Heart left ventricle (tissue), 16 donors: ENCODE measurements around the gene MDFIC2. TPM values are rescaled to one million over a fixed set of nuclear protein-coding genes. Genes with fewer than 3 reads are reported as not detected.
A peak's percentile ranks its signal among the peaks of the same experiment; 100 is the strongest.

Source experiments
- ATAC-seq, 4 donors: fragments of 200-7000 bp; cut with Tn5 transposase; one replicate each; pipeline ENCODE4 v1.9.1; 2020 to 2022; ENCODE audit warnings: moderate library complexity in 4 of 4, mild to moderate bottlenecking in 3 of 4, moderate number of reproducible peaks in 1 of 4
- DNase-seq, 5 donors: peaks; one replicate each; pipeline ENCODE4 v3.0.0-alpha.2; 2020
- H3K27ac ChIP-seq, 12 donors: fragments of 200-600 bp; sonication (generic) in 4 of 12; one replicate each; pipeline versions ENCODE4 v1.5.0 to v1.8.0; 2016 to 2022; ENCODE audit warnings: mild to moderate bottlenecking in 2 of 12
- H3K27me3 ChIP-seq, 9 donors: fragments of 200-600 bp; sonication (generic) in 2 of 9; one replicate each; pipeline versions ENCODE4 v1.5.1 to v1.8.0; 2016 to 2022; ENCODE audit warnings: mild to moderate bottlenecking in 3 of 9
- H3K36me3 ChIP-seq, 9 donors: fragments of 200-600 bp; sonication (generic) in 2 of 9; one replicate each; pipeline versions ENCODE4 v1.5.0 to v1.8.0; 2018 to 2022; ENCODE audit warnings: mild to moderate bottlenecking in 2 of 9
- H3K4me1 ChIP-seq, 12 donors: fragments of 200-600 bp; sonication (generic) in 4 of 12; one replicate each; pipeline versions ENCODE4 v1.5.0 to v1.8.0; 2016 to 2022; ENCODE audit warnings: mild to moderate bottlenecking in 3 of 12
- H3K4me3 ChIP-seq, 12 donors: fragments of 200-600 bp; sonication (generic) in 4 of 12; one replicate each; pipeline versions ENCODE4 v1.5.0 to v1.8.0; 2017 to 2022; ENCODE audit warnings: mild to moderate bottlenecking in 9 of 12, moderate library complexity in 4 of 12
- H3K9me3 ChIP-seq, 12 donors: fragments of 200-600 bp; sonication (generic) in 4 of 12; one replicate each; pipeline versions ENCODE4 v1.5.0 to v1.8.0; 2016 to 2022; ENCODE audit warnings: mild to moderate bottlenecking in 1 of 12
- CTCF ChIP-seq, 12 donors: fragments of 200-600 bp; sonication (generic) in 4 of 12; IDR thresholded peaks; one replicate each; pipeline versions ENCODE4 v1.5.0 to v1.8.0; 2018 to 2022; ENCODE audit warnings: antibody characterized with exemption in 12 of 12, mild to moderate bottlenecking in 5 of 12
- POLR2A ChIP-seq, 2 donors: fragments of 450-650 bp; IDR thresholded peaks; one replicate each; pipeline ENCODE4 v1.6.1; 2017; ENCODE audit warnings: antibody characterized with exemption in 2 of 2, mild to moderate bottlenecking in 2 of 2, moderate library complexity in 2 of 2
- WGBS, 4 donors: extraction: QIAGEN DNeasy Blood & Tissue Kit in 2 of 4; methylation state at CpG; one replicate each; pipeline versions ENCODE4 v1.1.5 to v1.1.7; 2013 to 2018; 5-methylcytosine and 5-hydroxymethylcytosine counted together
- intact Hi-C, 10 donors: fragments of 100-400 bp; cut with DNase I; formaldehyde crosslinking; loops; one replicate each; pipeline versions ENCODE4 v1.11.1 to v1.14.2; 2022
- polyA plus RNA-seq, 2 donors: library from polyadenylated mRNA; stranded (reverse); fragments of 200-250 nt; gene quantifications; one replicate each; pipeline ENCODE4 v1.2.3, GENCODE V29; 2013
- total RNA-seq, 9 donors: library from RNA; depleted of rRNA in 2 of 9; stranded (reverse); fragments of >200 nt in 2 of 9; fragmentation: NEBNext Ultra II Directional in 3 of 9; extraction: Animal tissue kit (Norgen Biotek cat#: 25700) in 3 of 9; gene quantifications; one replicate each; pipeline versions ENCODE4 v1.1.0 to v1.2.4, GENCODE V29; 2016 to 2023
- donor health status: ischemic (EF 13 %, LVEDD 7.1; RV severe dilation, severe dysfunction).
- donor health status: healthy with polysubstance abuse.
- donor health status: DM: no; HTN: yes; CAD: no.
- donor health status: DM: no; HTN: no; CAD: no.
- donor health status: ischemic (EF 25% LVEDD 6.9; RV normal size, moderate dysfunction).
- donor health status: ischemic (EF 25% LVEDD 5.7; RV mildly dilated, moderate dysfunction).
- donor health status: healthy.
- donor health status: DM: yes; HTN: yes; CAD: no.
- donor health status: ischemic (EF 35%, LVEDD 5.7; RV mildly dilated, moderate dysfunction).
- donor health status: nonischemic (EF 11% LVEDD 7.7; RV severe dilation, severe dysfunction).
- donor health status: DM: yes; HTN: yes; CAD: no.
- donor health status: PGD.
- donor health status: ischemic (EF 29% LVEDD 5.4; RV normal size, mild dysfunction).
- donor health status: nonischemic (EF 23%, LVEDD 6.1; RV moderate dilation, normal function).

MDFIC2 gene
- total and polyA plus RNA-seq, 11 donors = not detected

- WGBS, 4 donors = 87 to 98% (median 91%) methylated on average over 1 of the region's 1 CpG
- TF ChIP-seq CTCF (IDR thresholded peaks at IDR 0.05) (no peak), POLR2A (IDR thresholded peaks at IDR 0.05) (no peak)
- no peak overlapping the region for H3K4me3 ChIP-seq
- no peaks in the 10 kb centered on the region for H3K4me1 ChIP-seq
- H3K36me3 ChIP-seq = no peaks in the 10 kb centered on the region
- no peak overlapping the region for H3K27ac ChIP-seq
- ATAC-seq = no peak
- no peaks in the 10 kb centered on the region for H3K9me3 ChIP-seq
- peaks cover 0 to 3% (median 0%) of the 10 kb centered on the region in 9 donors for H3K27me3 ChIP-seq
- intact Hi-C loops = no loop called here
- DNase-seq = no peak
Observed at GRCh38 chr3:70310809-70311208, 1.6 kb downstream of the MDFIC2 start.

GRCh38 chr3:70309591-70309990 lies 2.8 kb downstream of the MDFIC2 start:
- intact Hi-C loops = loop anchor here in 2 of 10 donors (5.0 kb wide), 2 partner anchors 48 to 1308 kb away; no protein-coding TSS in a partner anchor
- H3K27me3 ChIP-seq = peaks cover 0 to 3% (median 0%) of the 10 kb centered on the region in 9 donors
- ATAC-seq (no peak), DNase-seq (no peak)
- TF ChIP-seq CTCF (IDR thresholded peaks at IDR 0.05) (no peak), POLR2A (IDR thresholded peaks at IDR 0.05) (no peak)
- no peak overlapping the region for H3K27ac ChIP-seq
- WGBS, 4 donors = 61 to 72% (median 69%) methylated on average over 3 of the region's 3 CpGs
- no peak overlapping the region for H3K4me3 ChIP-seq
- H3K4me1 ChIP-seq = no peaks in the 10 kb centered on the region
- no peaks in the 10 kb centered on the region for H3K9me3 ChIP-seq
- no peaks in the 10 kb centered on the region for H3K36me3 ChIP-seq

- Histone ChIP-seq H3K9me3 (no peaks in the 10 kb centered on the region), H3K27me3 (peaks cover 0 to 3% (median 0%) of the 10 kb centered on the region in 9 donors), H3K27ac (no peak overlapping the region), H3K36me3 (no peaks in the 10 kb centered on the region), H3K4me3 (no peak overlapping the region), H3K4me1 (no peaks in the 10 kb centered on the region)
- WGBS, 4 donors = 47 to 50% (median 48%) methylated on average over 3 of the region's 3 CpGs
- no peak for DNase-seq
- intact Hi-C loops = loop anchor here in 2 of 10 donors (5.0 kb wide), 2 partner anchors 49 to 1309 kb away; no protein-coding TSS in a partner anchor
- TF ChIP-seq POLR2A (IDR thresholded peaks at IDR 0.05) (no peak), CTCF (IDR thresholded peaks at IDR 0.05) (peak in 2 of 12 donors; percentile 14 to 27)
- ATAC-seq = no peak
Observed at GRCh38 chr3:70308760-70309159, 3.7 kb downstream of the MDFIC2 start.

GRCh38 chr3:70306736-70307135 lies 5.7 kb downstream of the MDFIC2 start:
- H3K4me1 ChIP-seq = no peaks in the 10 kb centered on the region
- no peak overlapping the region for H3K4me3 ChIP-seq
- no peaks in the 10 kb centered on the region for H3K36me3 ChIP-seq
- intact Hi-C loops = loop anchor here in 2 of 10 donors (5.0 kb wide), 2 partner anchors 51 to 1311 kb away; no protein-coding TSS in a partner anchor
- no peaks in the 10 kb centered on the region for H3K9me3 ChIP-seq
- no peak for DNase-seq
- no peak overlapping the region for H3K27ac ChIP-seq
- peaks cover 0 to 3% (median 0%) of the 10 kb centered on the region in 9 donors for H3K27me3 ChIP-seq
- TF ChIP-seq POLR2A (IDR thresholded peaks at IDR 0.05) = no peak
- no peak for TF ChIP-seq CTCF (IDR thresholded peaks at IDR 0.05)
- ATAC-seq = no peak
